Prostate gland (tissue), 2 donors: Measurements from ENCODE around the gene CARNS1. TPM values are rescaled to one million over a fixed set of nuclear protein-coding genes. Genes with fewer than 3 reads are reported as not detected.
"Not testable (repeated sequence)": the region's sequence is repeated elsewhere in the genome, so short reads cannot be mapped to it uniquely, and the experiment has no call there.

Experiments
- DNase-seq: peaks from one replicate; pipeline ENCODE4 v3.0.0-alpha.2; 2019; ENCODE audit warnings: low spot score
- H3K27ac ChIP-seq, 2 donors: fragments of 200-600 bp; sonication (generic); 2 replicates each; pipeline ENCODE4 v1.5.1; 2017 to 2019
- H3K27me3 ChIP-seq: fragments of 200-600 bp; sonication (generic); replicated peaks from 2 replicates; pipeline ENCODE4 v1.5.1; 2019; ENCODE audit not compliant: insufficient read depth
- H3K36me3 ChIP-seq, 2 donors: fragments of 200-600 bp; sonication (generic); 1 replicate in 1 of 2; 2 replicates in 1 of 2; pipeline versions ENCODE4 v1.5.1 to v1.8.1; 2017 to 2019
- H3K4me1 ChIP-seq: fragments of 200-600 bp; sonication (generic); replicated peaks from 2 replicates; pipeline ENCODE4 v1.5.1; 2019
- H3K4me3 ChIP-seq, 2 donors: fragments of 200-600 bp; sonication (generic); 2 replicates each; pipeline ENCODE4 v1.5.1; 2017 to 2019
- H3K9me3 ChIP-seq: fragments of 200-600 bp; sonication (generic); 2 replicates; pipeline ENCODE4 v1.5.1; 2017
- POLR2A ChIP-seq: fragments of 450-650 bp; IDR thresholded peaks from one replicate; pipeline ENCODE4 v1.6.1; 2016; ENCODE audit warnings: antibody characterized with exemption, mild to moderate bottlenecking
- POLR2AphosphoS5 ChIP-seq: sonication (generic); formaldehyde crosslinking; IDR thresholded peaks from one replicate; pipeline ENCODE4 v1.6.1; 2017; ENCODE audit warnings: antibody characterized with exemption
- WGBS: methylation state at CpG from one replicate; pipeline ENCODE4 v1.1.5; 2018; 5-methylcytosine and 5-hydroxymethylcytosine counted together
- intact Hi-C: fragments of 100-400 bp; cut with DNase I; formaldehyde crosslinking; loops from one replicate; pipeline ENCODE4 v1.14.2; 2022
- total RNA-seq, 2 donors: library from RNA; depleted of rRNA; stranded (reverse); fragments of >200 nt; gene quantifications; one replicate each; pipeline ENCODE4 v1.1.0, GENCODE V29; 2016
- TF ChIP-seq, protein P1 (sequence below), 4 experiments: fragments of 200-600 bp in 2 of 4; fragments of 450-650 bp in 2 of 4; sonication (generic) in 2 of 4; IDR thresholded peaks; 1 replicate in 3 of 4; 2 replicates in 1 of 4; pipeline ENCODE4 v1.5.1; 2016 to 2019; ENCODE audit warnings: antibody characterized with exemption in 4 of 4, mild to moderate bottlenecking in 2 of 4, moderate library complexity in 2 of 4

CARNS1 gene
- total RNA-seq, 2 donors from 2014 or later, result 0.91 to 1.0 TPM

DNA sequence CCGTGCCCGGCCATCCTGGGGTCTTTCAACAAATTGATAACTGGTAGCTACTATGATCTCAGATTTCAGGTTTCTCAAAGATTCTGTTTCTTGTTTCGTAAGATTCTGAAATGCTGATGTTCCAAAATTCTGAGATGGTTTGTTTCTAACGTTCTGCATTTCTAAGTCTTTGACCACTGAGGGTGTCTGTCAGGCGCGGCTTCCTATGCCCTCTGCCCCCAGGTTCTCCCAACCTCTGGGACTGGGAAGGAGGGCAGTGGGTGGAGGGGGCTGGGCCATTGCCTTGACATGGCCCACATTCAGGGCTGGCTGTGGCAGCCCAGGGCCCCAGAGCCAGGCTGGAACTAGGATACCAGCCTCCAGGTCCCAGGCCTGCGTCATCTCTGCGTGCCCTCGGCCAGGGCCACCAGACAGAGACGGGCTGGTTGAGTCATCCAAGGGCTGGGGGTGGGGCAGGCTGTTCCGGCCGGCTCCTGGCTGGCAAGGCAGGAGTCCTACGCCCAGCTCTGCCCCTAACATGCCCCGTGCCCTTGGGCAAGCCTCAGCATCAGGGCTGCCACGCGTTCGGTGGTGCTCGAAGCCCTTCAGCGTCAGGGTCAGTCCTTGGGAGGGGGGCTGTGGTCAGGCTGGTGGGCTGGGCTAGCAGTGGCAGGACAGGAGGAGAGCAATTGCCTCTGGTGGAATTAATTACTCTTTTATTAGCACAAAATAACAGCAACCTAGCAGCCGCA lies 48.4 kb downstream of the CARNS1 start:
- 86% methylated on average over 17 of the region's 20 CpGs for WGBS
- no peak for DNase-seq
- intact Hi-C loops, result no loop called here

DNA sequence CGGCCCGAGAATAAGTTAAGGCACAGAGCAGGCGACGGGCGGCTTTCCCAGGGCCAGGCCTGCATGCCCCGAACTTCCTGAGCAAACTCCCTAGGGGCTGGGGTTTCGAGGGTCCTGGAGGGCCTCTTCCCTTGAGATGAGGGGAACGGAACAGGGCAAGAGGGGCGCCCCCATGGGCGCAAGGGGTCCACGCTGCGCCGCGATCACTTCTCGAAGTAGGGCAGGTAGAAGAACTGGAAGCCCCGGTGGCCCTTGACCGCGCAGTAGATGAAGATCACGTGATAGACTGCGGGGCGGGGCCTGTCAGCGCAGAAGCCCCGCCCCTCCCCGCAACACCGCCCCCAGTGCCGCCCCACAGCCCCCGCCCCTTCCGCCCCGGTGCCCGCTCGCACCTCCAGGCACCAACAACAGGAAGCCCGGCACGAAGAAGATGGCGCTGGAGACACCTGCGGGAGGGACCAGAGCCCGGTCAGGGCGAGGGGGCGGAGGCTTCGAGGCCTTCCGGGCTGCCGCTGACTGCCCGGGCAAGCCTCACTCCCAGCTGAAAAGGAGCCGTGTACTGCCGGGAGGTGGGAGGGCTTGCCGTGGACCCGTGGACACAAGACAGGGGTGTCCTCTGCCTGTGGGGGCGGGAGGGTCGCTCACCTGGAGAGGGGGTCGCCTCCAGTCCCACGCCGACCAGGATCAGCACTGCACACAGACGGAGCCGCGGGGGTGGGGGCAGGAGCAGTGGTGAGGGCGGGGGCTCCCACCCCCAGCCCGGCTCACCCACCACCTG lies 49.1 kb downstream of the CARNS1 start:
- 38% methylated on average over 35 of the region's 56 CpGs for WGBS
- TF ChIP-seq, protein P1, sequence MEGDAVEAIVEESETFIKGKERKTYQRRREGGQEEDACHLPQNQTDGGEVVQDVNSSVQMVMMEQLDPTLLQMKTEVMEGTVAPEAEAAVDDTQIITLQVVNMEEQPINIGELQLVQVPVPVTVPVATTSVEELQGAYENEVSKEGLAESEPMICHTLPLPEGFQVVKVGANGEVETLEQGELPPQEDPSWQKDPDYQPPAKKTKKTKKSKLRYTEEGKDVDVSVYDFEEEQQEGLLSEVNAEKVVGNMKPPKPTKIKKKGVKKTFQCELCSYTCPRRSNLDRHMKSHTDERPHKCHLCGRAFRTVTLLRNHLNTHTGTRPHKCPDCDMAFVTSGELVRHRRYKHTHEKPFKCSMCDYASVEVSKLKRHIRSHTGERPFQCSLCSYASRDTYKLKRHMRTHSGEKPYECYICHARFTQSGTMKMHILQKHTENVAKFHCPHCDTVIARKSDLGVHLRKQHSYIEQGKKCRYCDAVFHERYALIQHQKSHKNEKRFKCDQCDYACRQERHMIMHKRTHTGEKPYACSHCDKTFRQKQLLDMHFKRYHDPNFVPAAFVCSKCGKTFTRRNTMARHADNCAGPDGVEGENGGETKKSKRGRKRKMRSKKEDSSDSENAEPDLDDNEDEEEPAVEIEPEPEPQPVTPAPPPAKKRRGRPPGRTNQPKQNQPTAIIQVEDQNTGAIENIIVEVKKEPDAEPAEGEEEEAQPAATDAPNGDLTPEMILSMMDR (IDR thresholded peaks at IDR 0.05), result no peak
- TF ChIP-seq POLR2AphosphoS5 (peak; percentile 66), POLR2A (peak; percentile 69)
- no peaks in the 10 kb centered on the region for H3K27me3 ChIP-seq
- peak overlapping the region; percentile 81 to 90 for H3K27ac ChIP-seq
- peaks cover 6% of the 10 kb centered on the region for H3K4me1 ChIP-seq
- H3K4me3 ChIP-seq, result peak overlapping the region; percentile 26 to 43
- peaks cover 0 to 4% of the 10 kb centered on the region in 2 donors for H3K36me3 ChIP-seq
- intact Hi-C loops, result loop anchor here (5.0 kb wide), 1 partner anchor 62 kb away; the partner anchor contains the start of genes PPP1CA and TBC1D10C
- H3K9me3 ChIP-seq, result no peaks in the 10 kb centered on the region
- peak; percentile 85 for DNase-seq

More for the DNA sequence above, 48.4 kb downstream of the CARNS1 start:
- peak overlapping the region in 1 of 2 donors; percentile 43 for H3K4me3 ChIP-seq
- H3K27me3 ChIP-seq, result no peaks in the 10 kb centered on the region
- peak overlapping the region; percentile 81 to 90 for H3K27ac ChIP-seq
- TF ChIP-seq POLR2AphosphoS5 (no peak), POLR2A (no peak)
- TF ChIP-seq, protein P1 (IDR thresholded peaks at IDR 0.05), result no peak
- H3K4me1 ChIP-seq, result peaks cover 6% of the 10 kb centered on the region
- peaks cover 0 to 4% of the 10 kb centered on the region in 2 donors for H3K36me3 ChIP-seq
- H3K9me3 ChIP-seq, result no peaks in the 10 kb centered on the region

DNA sequence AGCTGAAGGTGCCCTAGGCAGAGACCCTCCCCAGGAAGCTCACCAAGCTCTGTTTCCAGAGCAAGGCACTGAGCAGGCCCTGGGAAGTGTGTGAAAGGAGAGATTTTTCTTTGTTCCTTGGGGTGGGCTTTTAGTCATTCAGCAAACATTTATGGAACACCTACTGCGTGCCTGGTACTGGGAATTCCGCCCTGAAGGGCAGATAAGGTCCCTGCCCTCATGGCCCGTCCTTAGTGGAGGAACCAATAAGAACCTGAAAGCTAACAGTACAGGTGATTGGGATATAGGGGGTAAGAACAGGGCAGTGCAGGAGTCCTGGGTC lies 49.7 kb downstream of the CARNS1 start:
- DNase-seq, result no peak
- Histone ChIP-seq H3K9me3 (no peaks in the 10 kb centered on the region), H3K27ac (peak overlapping the region; percentile 81 to 90), H3K4me3 (peak overlapping the region; percentile 26 to 43), H3K4me1 (peaks cover 6% of the 10 kb centered on the region), H3K36me3 (peaks cover 0 to 4% of the 10 kb centered on the region in 2 donors), H3K27me3 (no peaks in the 10 kb centered on the region)
- intact Hi-C loops, result loop anchor here (5.0 kb wide), 1 partner anchor 63 kb away; the partner anchor contains the start of genes PPP1CA and TBC1D10C
- 37% methylated on average over 3 of the region's 3 CpGs for whole genome bisulfite sequencing
- TF ChIP-seq POLR2AphosphoS5, result no peak
- no peak for TF ChIP-seq POLR2A
- TF ChIP-seq, protein P1 (IDR thresholded peaks at IDR 0.05), result no peak

DNA sequence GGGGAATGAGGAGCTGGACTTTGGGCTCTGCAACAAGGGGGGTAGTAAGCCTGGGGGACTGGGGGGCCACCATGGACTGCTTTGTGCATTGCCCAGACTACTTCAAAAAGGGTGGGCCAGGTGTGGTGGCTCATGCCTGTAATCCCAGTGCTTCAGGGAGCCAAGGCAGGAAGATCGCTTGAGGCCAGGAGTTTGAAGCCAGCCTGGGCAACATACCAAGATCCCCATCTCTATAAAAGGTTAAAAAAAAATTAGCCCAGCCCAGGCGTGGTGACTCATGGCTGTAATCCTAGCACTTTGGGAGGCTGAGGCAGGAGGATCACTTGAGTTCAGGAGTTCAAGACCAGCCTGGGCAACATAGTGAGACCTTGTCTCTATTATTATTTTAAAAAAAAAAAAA lies 50.1 kb downstream of the CARNS1 start:
- 17% methylated on average over 2 of the region's 2 CpGs for WGBS
- intact Hi-C loops, result loop anchor here (5.0 kb wide), 1 partner anchor 63 kb away; the partner anchor contains the start of genes PPP1CA and TBC1D10C
- not testable (repeated sequence) for H3K27me3 ChIP-seq, H3K36me3 ChIP-seq, DNase-seq, H3K9me3 ChIP-seq, H3K4me1 ChIP-seq
- TF ChIP-seq POLR2AphosphoS5, result peak; percentile 22
- H3K4me3 ChIP-seq, result peak overlapping the region in 1 of 2 donors; percentile 43
- H3K27ac ChIP-seq, result peak overlapping the region; percentile 81 to 90

DNA sequence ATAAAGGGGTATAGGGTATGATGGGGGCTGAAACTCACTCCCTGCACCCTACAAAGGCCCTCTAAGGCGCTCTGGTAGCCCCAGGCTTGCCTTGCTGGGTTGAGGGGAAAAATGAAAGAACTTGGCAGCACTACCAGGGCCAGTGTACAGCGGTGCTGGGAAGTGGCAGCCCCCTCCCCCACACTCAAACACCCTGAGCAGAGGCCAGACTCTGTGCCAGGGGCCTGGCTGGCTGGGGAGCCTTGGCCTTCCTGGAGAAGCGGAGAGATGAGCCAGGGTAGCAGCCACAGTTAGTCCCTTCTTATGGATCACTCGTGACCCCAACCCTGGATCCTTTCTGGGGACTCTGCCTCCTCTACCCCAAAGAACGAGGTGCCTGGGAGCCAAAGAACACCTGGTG lies 50.9 kb downstream of the CARNS1 start:
- TF ChIP-seq, protein P1 (IDR thresholded peaks at IDR 0.05), result no peak
- TF ChIP-seq POLR2AphosphoS5 (no peak), POLR2A (no peak)
- WGBS, result 84% methylated on average over 5 of the region's 5 CpGs
- intact Hi-C loops, result loop anchor here (5.0 kb wide), 1 partner anchor 64 kb away; the partner anchor contains the start of genes PPP1CA and TBC1D10C
- H3K9me3 ChIP-seq, result no peaks in the 10 kb centered on the region
- H3K27ac ChIP-seq, result peak overlapping the region; percentile 81 to 92
- H3K4me3 ChIP-seq, result no peak overlapping the region
- DNase-seq, result no peak
- peaks cover 0 to 4% of the 10 kb centered on the region in 2 donors for H3K36me3 ChIP-seq
- H3K27me3 ChIP-seq, result no peaks in the 10 kb centered on the region
- H3K4me1 ChIP-seq, result peaks cover 6% of the 10 kb centered on the region
